ENCODE data around the gene POLRMT. TPM values are rescaled to one million over a fixed set of nuclear protein-coding genes. Genes with fewer than 3 reads are reported as not detected.

Gene POLRMT
- total and polyA plus RNA-seq, 4 donors: 16.0 to 41.4 (median 35.1) TPM

DNA sequence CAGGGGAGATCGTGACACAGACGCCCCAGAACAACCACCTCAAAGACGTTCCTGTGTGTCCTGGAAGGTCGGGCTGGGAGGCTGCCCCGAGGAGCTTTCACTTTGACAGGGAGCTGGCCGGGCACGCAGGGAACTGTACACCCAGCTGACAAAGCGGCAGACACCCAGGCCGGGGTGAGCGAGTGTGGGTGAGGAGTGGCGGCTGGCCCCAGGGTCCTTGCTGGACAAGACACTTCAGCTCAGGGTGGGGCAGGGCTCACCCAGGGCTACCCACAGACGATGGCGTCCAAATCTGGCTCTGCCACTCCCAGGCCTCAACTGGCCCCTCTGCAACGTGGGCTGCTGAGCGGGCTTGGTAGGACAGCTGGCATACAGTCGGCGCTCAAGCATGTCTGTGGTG, 8.4 kb upstream of the POLRMT start (continued):
- TF ChIP-seq HNF4G (IDR thresholded peaks at IDR 0.05) (no peak), YY1 (IDR thresholded peaks at IDR 0.05) (no peak)
- TF ChIP-seq, protein P1, sequence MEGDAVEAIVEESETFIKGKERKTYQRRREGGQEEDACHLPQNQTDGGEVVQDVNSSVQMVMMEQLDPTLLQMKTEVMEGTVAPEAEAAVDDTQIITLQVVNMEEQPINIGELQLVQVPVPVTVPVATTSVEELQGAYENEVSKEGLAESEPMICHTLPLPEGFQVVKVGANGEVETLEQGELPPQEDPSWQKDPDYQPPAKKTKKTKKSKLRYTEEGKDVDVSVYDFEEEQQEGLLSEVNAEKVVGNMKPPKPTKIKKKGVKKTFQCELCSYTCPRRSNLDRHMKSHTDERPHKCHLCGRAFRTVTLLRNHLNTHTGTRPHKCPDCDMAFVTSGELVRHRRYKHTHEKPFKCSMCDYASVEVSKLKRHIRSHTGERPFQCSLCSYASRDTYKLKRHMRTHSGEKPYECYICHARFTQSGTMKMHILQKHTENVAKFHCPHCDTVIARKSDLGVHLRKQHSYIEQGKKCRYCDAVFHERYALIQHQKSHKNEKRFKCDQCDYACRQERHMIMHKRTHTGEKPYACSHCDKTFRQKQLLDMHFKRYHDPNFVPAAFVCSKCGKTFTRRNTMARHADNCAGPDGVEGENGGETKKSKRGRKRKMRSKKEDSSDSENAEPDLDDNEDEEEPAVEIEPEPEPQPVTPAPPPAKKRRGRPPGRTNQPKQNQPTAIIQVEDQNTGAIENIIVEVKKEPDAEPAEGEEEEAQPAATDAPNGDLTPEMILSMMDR (IDR thresholded peaks at IDR 0.05; ENCODE audit: low read depth, low read length, missing input control): no peak

DNA sequence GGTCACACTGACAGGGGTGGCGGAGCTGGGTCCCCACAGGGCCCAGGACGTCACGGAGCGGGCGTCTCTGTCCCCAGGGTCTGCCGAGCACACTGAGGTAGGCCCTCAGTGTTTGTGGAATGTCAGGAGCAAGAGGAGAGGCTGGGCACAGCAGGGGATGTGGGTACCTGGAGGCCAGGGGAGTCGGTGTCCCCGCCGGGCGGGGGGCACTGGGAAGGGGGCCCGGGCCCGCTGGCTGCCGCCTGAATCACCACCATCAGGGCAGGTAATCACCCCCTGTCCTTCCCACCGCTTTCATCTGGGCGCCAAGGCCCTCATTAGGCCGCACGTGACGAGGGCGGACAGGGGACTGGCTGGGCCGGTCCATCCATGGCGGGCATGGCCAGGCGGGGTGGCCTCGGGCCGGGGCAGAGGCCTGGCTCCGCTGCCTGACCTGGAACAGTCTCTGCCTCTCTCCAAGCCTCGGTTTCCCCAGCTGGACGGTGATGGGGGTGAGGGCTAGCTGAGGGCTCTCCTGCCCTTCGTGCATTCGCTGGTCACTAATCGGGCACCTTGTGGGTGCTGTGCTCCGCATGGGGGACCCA, 7.4 kb upstream of the POLRMT start:
- 93% methylated on average over 31 of the region's 31 CpGs for WGBS
- no peak overlapping the region for H3K9ac ChIP-seq (ENCODE audit: low read depth in 1 of 2, low read length in 2 of 2)
- H3K27me3 ChIP-seq (ENCODE audit: control insufficient read depth in 4 of 4, insufficient read depth in 4 of 4, low read length in 3 of 4): no peaks in the 10 kb centered on the region
- H3K9me3 ChIP-seq (ENCODE audit: control insufficient read depth in 4 of 4, low read length in 3 of 4): no peaks in the 10 kb centered on the region
- no peak for TF ChIP-seq FOXA2 (IDR thresholded peaks at IDR 0.05)
- TF ChIP-seq YY1 (IDR thresholded peaks at IDR 0.05): no peak
- TF ChIP-seq JUND (IDR thresholded peaks at IDR 0.05): no peak
- no peak for TF ChIP-seq RXRA (IDR thresholded peaks at IDR 0.05)
- no peak for TF ChIP-seq SP1 (IDR thresholded peaks at IDR 0.05)
- no peak for TF ChIP-seq FOXA1 (IDR thresholded peaks at IDR 0.05)
- TF ChIP-seq, protein P1 (IDR thresholded peaks at IDR 0.05; ENCODE audit: low read depth, low read length, missing input control): no peak
- no peak for TF ChIP-seq EGR1 (IDR thresholded peaks at IDR 0.05; ENCODE audit: low read depth in 2 of 2)
- TF ChIP-seq TAF1 (conservative IDR thresholded peaks at IDR 0.05): no peak
- TF ChIP-seq, protein P2, sequence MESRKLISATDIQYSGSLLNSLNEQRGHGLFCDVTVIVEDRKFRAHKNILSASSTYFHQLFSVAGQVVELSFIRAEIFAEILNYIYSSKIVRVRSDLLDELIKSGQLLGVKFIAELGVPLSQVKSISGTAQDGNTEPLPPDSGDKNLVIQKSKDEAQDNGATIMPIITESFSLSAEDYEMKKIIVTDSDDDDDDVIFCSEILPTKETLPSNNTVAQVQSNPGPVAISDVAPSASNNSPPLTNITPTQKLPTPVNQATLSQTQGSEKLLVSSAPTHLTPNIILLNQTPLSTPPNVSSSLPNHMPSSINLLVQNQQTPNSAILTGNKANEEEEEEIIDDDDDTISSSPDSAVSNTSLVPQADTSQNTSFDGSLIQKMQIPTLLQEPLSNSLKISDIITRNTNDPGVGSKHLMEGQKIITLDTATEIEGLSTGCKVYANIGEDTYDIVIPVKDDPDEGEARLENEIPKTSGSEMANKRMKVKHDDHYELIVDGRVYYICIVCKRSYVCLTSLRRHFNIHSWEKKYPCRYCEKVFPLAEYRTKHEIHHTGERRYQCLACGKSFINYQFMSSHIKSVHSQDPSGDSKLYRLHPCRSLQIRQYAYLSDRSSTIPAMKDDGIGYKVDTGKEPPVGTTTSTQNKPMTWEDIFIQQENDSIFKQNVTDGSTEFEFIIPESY (IDR thresholded peaks at IDR 0.05): no peak
- TF ChIP-seq, protein P3, sequence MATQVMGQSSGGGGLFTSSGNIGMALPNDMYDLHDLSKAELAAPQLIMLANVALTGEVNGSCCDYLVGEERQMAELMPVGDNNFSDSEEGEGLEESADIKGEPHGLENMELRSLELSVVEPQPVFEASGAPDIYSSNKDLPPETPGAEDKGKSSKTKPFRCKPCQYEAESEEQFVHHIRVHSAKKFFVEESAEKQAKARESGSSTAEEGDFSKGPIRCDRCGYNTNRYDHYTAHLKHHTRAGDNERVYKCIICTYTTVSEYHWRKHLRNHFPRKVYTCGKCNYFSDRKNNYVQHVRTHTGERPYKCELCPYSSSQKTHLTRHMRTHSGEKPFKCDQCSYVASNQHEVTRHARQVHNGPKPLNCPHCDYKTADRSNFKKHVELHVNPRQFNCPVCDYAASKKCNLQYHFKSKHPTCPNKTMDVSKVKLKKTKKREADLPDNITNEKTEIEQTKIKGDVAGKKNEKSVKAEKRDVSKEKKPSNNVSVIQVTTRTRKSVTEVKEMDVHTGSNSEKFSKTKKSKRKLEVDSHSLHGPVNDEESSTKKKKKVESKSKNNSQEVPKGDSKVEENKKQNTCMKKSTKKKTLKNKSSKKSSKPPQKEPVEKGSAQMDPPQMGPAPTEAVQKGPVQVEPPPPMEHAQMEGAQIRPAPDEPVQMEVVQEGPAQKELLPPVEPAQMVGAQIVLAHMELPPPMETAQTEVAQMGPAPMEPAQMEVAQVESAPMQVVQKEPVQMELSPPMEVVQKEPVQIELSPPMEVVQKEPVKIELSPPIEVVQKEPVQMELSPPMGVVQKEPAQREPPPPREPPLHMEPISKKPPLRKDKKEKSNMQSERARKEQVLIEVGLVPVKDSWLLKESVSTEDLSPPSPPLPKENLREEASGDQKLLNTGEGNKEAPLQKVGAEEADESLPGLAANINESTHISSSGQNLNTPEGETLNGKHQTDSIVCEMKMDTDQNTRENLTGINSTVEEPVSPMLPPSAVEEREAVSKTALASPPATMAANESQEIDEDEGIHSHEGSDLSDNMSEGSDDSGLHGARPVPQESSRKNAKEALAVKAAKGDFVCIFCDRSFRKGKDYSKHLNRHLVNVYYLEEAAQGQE (IDR thresholded peaks at IDR 0.05): no peak
- no peak for TF ChIP-seq NR2F2 (IDR thresholded peaks at IDR 0.05)
- TF ChIP-seq, protein P4, sequence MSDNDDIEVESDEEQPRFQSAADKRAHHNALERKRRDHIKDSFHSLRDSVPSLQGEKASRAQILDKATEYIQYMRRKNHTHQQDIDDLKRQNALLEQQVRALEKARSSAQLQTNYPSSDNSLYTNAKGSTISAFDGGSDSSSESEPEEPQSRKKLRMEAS (IDR thresholded peaks at IDR 0.05): no peak
- TF ChIP-seq, protein P5, sequence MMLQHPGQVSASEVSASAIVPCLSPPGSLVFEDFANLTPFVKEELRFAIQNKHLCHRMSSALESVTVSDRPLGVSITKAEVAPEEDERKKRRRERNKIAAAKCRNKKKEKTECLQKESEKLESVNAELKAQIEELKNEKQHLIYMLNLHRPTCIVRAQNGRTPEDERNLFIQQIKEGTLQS (IDR thresholded peaks at IDR 0.05): no peak
- TF ChIP-seq HNF4G (IDR thresholded peaks at IDR 0.05): no peak
- TF ChIP-seq RAD21 (IDR thresholded peaks at IDR 0.05): no peak
- H3K4me1 ChIP-seq (ENCODE audit: control insufficient read depth in 4 of 4, insufficient read depth in 4 of 4, low read length in 3 of 4): peaks cover 0 to 7% (median 4%) of the 10 kb centered on the region in 4 donors
- H3K36me3 ChIP-seq (ENCODE audit: control insufficient read depth in 4 of 4, insufficient read depth in 3 of 4, low read depth in 1 of 4, low read length in 3 of 4): peaks cover 0 to 4% (median 1%) of the 10 kb centered on the region in 4 donors
- DNase-seq (ENCODE audit: low spot score): no peak
- H3K27ac ChIP-seq (ENCODE audit: low read depth in 1 of 2, low read length in 2 of 2): no peak overlapping the region
- H3K4me3 ChIP-seq (ENCODE audit: low read depth in 1 of 3, low read length in 3 of 3): no peak overlapping the region

Measured in liver (tissue), 9 donors.